GM10266 (cell line): ENCODE data around the gene RSF1.

Source experiments
- DNase-seq: peaks from one replicate; pipeline ENCODE4 v3.0.0; 2012; ENCODE audit errors: extremely low spot score
- TF ChIP-seq, protein P1 (sequence below): IDR thresholded peaks from 2 replicates; pipeline ENCODE4 v1.5.1; 2012; ENCODE audit warnings: mild to moderate bottlenecking, low read depth; ENCODE audit not compliant: control insufficient read depth, insufficient read depth; ENCODE audit errors: missing control alignments

The RSF1 gene

DNA sequence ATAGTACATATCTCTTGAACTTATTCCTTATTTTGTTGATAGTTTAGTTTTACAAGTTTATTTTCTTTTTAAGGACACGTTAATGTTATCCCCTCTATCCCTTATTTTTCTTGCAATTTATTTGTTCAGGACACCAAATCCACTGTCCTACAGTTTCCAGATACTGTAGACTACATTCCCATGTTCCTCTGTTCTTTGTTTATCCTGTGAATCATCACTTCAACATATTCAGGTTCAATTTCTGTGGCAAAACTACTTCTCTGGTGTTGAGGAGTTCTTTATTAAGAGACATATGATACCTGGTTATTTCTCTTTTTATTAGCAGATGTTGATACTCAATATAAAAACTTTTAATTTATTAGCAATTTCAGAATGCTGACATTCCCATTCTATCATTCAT is 110.2 kb downstream of the RSF1 start:
- TF ChIP-seq, protein P1, sequence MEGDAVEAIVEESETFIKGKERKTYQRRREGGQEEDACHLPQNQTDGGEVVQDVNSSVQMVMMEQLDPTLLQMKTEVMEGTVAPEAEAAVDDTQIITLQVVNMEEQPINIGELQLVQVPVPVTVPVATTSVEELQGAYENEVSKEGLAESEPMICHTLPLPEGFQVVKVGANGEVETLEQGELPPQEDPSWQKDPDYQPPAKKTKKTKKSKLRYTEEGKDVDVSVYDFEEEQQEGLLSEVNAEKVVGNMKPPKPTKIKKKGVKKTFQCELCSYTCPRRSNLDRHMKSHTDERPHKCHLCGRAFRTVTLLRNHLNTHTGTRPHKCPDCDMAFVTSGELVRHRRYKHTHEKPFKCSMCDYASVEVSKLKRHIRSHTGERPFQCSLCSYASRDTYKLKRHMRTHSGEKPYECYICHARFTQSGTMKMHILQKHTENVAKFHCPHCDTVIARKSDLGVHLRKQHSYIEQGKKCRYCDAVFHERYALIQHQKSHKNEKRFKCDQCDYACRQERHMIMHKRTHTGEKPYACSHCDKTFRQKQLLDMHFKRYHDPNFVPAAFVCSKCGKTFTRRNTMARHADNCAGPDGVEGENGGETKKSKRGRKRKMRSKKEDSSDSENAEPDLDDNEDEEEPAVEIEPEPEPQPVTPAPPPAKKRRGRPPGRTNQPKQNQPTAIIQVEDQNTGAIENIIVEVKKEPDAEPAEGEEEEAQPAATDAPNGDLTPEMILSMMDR: no peak
- DNase-seq: no peak

DNA sequence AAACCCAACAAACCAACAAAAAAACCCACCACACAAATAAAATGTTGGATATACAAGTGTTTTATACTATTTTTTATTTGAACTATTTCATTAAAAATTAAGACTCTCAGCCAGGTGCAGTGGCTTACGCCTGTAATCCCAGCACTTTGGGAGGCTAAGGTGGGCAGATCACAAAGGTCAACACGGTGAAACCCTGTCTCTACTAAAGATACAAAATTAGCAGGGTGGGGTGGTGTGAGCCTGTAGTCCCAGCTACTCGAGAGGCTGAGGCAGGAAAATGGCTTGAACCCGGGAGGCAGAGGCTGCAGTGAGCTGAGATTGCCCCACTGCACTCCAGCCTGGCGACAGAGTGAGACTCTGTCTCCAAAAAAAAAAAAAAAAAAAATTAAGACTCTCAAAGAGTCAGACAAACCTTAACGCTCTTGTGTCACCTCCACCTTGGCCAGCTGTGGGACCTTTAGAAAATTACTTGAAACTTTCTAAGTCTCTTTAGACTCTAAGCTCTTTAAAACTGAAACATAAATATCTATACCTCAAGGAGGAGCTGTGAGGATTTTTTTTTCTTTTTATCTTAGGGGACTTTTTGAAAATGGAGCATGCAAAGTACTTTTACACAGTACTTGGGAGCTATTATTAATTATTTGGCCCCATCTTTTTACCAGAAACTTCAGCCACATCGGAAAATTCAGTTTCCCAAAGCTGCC is 114.5 kb downstream of the RSF1 start:
- TF ChIP-seq, protein P1: no peak
- DNase-seq: no peak

DNA sequence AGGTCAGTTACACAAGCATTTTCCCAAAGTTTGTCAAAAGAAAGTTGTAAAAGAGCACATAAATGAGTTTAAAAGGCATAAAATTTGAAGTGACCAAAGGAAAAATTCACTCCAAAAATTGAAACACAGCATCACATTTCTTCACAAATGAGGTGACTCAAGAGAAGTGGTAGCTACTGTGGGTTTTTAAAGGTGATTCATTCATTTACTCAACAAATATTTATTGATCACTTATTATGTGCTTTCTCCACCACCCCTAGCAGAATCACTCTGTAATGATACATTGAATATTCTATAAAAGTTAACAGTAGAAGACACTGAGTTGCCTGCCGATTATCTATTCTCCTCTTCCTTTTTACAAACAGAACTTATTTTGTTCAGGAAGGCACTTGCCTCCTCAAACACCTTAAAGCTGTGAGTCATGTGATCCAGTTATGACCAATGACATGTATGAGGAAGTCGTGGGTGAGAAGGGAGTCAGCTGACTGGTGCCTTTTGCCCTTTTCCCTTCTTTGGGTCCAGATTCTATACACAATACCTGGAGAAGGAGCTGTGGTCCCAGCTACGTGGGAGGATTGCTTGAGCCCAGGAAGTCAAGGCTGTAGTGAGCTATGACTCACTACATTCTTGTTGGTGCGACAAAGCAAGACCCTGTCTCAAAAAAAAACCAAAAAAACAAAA is 115.2 kb downstream of the RSF1 start:
- DNase-seq: no peak
- TF ChIP-seq, protein P1: no peak

DNA sequence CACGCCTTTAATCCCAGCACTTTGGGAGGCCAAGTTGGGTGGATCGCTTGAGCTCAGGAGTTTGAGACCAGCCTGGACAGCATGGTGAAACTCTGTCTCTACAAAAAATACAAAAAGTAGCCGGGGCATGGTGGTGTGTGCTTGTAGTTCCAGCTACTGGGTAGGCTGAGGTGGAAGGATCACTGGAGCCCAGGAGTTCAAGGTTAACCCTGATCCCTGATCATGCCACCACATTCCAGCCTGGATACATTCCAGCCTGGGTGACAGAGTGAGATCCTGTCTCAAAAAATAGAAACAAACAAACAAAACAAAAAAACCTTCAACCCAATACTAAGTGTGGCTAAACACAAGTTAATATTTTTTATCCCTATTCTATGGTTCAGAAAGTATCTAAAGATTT is 116.5 kb downstream of the RSF1 start:
- TF ChIP-seq, protein P1: no peak
- DNase-seq: no peak

DNA sequence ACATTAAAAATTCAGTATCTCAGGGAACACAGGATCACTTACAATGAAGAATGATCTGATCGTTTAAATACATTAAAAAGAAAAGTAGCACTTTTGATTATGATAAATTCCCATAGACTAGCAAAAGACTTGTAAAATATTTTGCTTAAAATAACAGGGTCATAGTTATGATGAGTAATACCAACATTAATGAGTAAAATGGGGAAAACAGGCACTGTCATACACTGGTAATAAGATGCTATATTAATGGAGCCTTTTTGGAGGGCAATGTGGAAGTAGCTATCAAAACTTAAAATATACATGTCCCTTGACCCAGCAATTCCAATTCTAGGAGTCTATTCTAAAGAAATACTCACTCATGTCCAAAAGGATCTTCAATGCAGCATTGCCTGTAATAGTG is 121.1 kb downstream of the RSF1 start:
- TF ChIP-seq, protein P1: no peak
- DNase-seq: no peak

DNA sequence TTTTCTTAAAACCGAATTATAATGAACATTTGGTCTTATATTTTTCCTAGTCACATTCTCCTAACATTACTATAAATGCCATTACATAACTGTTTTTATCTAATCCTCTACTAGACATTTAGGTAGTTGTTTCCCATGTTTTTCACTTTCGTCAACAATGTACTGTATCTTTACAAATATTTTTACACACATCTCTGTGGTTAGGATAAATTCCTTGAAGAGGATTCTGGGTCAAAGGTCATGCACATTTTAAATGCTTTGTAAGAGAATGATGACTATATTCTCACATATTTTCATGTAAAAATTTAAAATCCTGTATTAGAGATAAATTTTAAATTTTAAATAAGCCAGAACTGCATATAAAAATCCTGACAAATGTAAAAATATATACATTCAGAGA is 121.6 kb downstream of the RSF1 start:
- no peak for DNase-seq

More for the DNA sequence above, 121.6 kb downstream of the RSF1 start:
- TF ChIP-seq, protein P1: no peak
